H1 (cell line): ENCODE measurements around the gene KSR2. TPM values are rescaled to one million over a fixed set of nuclear protein-coding genes. Genes with fewer than 3 reads are reported as not detected.

Source experiments
- CBX8 ChIP-seq: fragments of 300-800, 300-1000 bp; sonication (generic); IDR thresholded peaks from 2 replicates; pipeline ENCODE4 v1.7.1; 2016; ENCODE audit warnings: low read depth, low read length, borderline replicate concordance
- CHD2 ChIP-seq: IDR thresholded peaks from 2 replicates; pipeline ENCODE4 v1.6.1; 2012; ENCODE audit warnings: low read length, improper control_type of control experiment
- FOSL1 ChIP-seq: IDR thresholded peaks from 2 replicates; pipeline ENCODE4 v1.6.1; 2011; ENCODE audit warnings: mild to moderate bottlenecking, low read depth, low read length, moderate library complexity; ENCODE audit not compliant: insufficient read depth
- RAD21 ChIP-seq, 2 experiments: IDR thresholded peaks in 1 of 2; conservative IDR thresholded peaks in 1 of 2; 2 replicates each; pipeline ENCODE4 v1.6.1; 2011; ENCODE audit warnings: low read depth in 2 of 2, low read length in 2 of 2, improper control_type of control experiment in 1 of 2, inconsistent platforms in 1 of 2, mild to moderate bottlenecking in 1 of 2, moderate library complexity in 1 of 2
- RFX5 ChIP-seq: IDR thresholded peaks from 2 replicates; pipeline ENCODE4 v1.6.1; 2011; ENCODE audit warnings: low read depth, low read length, improper control_type of control experiment, borderline replicate concordance
- RNF2 ChIP-seq: fragments of 200-900, 300-1000 bp; sonication (generic); IDR thresholded peaks from 2 replicates; pipeline ENCODE4 v1.7.1; 2016; ENCODE audit warnings: borderline replicate concordance, low read depth, mild to moderate bottlenecking, antibody characterized with exemption, low read length; ENCODE audit not compliant: poor library complexity, severe bottlenecking; ENCODE audit errors: missing control alignments
- SRF ChIP-seq: IDR thresholded peaks from 2 replicates; pipeline ENCODE4 v1.6.1; 2011; ENCODE audit warnings: mild to moderate bottlenecking, low read depth, low read length, moderate library complexity
- TAF7 ChIP-seq: optimal IDR thresholded peaks from 2 replicates; pipeline ENCODE3; 2011; ENCODE audit warnings: low read depth, mild to moderate bottlenecking, inconsistent platforms, low read length, moderate library complexity, borderline replicate concordance
- polyA plus RNA-seq, 7 experiments: library from polyadenylated mRNA; depleted of rRNA in 3 of 7; stranded (reverse) in 5 of 7; unstranded in 2 of 7; fragments of >200 nt in 5 of 7; fragments of 200-250 nt in 2 of 7; gene quantifications; 1 replicate in 5 of 7; 2 replicates in 1 of 7; 4 replicates in 1 of 7; pipeline versions ENCODE4 v1.2.1 to v1.2.3, GENCODE V29; 2011 to 2013; ENCODE audit warnings: missing spikeins in 2 of 7, mixed read lengths in 2 of 7
- total RNA-seq: library from RNA; stranded (reverse); fragmentation: NEBNext Ultra II Directional; extraction: Animal tissue kit (Norgen Biotek cat#: 25700); gene quantifications from 2 replicates; pipeline ENCODE4 v1.2.1, GENCODE V29; 2021
- TF ChIP-seq, protein P1 (sequence below): fragments of 300-600 bp; sonication (generic); IDR thresholded peaks from 2 replicates; pipeline ENCODE4 v1.7.1; 2012; ENCODE audit warnings: low read length, moderate library complexity, mild to moderate bottlenecking, inconsistent platforms; ENCODE audit not compliant: insufficient replicate concordance
- TF ChIP-seq, protein P2 (sequence below): IDR thresholded peaks from 2 replicates; pipeline ENCODE4 v1.6.1; 2012; ENCODE audit warnings: inconsistent platforms

KSR2 gene
- total and polyA plus RNA-seq, 2 of the 8 experiments (the other 6 are each of a cell fraction or from before 2014, with no cell fraction given) = 0.74 to 2.2 TPM

DNA sequence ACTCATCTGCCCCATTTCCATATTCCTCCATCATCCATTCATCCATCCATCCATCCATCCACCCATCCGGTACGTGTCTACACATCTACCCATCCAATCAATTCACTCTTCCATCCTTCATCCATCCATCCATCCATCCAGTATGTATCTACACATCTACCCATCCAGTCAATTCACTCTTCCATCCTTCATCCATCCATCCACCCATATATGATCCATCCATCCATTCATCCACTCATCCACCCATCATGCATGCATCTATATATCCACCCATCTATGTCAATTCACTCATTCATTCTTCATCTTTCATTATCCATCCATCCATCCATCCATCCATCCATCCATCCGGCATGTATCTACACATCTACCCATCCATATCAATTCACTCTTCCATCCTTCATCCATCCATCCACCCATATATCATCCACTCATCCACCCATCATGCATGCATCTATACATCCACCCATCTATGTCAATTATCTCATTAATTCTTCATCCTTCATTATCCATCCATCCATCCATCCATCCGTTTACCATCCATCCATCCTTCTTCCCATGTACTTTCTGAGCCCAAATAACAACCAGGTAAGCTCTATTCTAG lies 498.8 kb downstream of the KSR2 start (continued):
- TF ChIP-seq, protein P1, sequence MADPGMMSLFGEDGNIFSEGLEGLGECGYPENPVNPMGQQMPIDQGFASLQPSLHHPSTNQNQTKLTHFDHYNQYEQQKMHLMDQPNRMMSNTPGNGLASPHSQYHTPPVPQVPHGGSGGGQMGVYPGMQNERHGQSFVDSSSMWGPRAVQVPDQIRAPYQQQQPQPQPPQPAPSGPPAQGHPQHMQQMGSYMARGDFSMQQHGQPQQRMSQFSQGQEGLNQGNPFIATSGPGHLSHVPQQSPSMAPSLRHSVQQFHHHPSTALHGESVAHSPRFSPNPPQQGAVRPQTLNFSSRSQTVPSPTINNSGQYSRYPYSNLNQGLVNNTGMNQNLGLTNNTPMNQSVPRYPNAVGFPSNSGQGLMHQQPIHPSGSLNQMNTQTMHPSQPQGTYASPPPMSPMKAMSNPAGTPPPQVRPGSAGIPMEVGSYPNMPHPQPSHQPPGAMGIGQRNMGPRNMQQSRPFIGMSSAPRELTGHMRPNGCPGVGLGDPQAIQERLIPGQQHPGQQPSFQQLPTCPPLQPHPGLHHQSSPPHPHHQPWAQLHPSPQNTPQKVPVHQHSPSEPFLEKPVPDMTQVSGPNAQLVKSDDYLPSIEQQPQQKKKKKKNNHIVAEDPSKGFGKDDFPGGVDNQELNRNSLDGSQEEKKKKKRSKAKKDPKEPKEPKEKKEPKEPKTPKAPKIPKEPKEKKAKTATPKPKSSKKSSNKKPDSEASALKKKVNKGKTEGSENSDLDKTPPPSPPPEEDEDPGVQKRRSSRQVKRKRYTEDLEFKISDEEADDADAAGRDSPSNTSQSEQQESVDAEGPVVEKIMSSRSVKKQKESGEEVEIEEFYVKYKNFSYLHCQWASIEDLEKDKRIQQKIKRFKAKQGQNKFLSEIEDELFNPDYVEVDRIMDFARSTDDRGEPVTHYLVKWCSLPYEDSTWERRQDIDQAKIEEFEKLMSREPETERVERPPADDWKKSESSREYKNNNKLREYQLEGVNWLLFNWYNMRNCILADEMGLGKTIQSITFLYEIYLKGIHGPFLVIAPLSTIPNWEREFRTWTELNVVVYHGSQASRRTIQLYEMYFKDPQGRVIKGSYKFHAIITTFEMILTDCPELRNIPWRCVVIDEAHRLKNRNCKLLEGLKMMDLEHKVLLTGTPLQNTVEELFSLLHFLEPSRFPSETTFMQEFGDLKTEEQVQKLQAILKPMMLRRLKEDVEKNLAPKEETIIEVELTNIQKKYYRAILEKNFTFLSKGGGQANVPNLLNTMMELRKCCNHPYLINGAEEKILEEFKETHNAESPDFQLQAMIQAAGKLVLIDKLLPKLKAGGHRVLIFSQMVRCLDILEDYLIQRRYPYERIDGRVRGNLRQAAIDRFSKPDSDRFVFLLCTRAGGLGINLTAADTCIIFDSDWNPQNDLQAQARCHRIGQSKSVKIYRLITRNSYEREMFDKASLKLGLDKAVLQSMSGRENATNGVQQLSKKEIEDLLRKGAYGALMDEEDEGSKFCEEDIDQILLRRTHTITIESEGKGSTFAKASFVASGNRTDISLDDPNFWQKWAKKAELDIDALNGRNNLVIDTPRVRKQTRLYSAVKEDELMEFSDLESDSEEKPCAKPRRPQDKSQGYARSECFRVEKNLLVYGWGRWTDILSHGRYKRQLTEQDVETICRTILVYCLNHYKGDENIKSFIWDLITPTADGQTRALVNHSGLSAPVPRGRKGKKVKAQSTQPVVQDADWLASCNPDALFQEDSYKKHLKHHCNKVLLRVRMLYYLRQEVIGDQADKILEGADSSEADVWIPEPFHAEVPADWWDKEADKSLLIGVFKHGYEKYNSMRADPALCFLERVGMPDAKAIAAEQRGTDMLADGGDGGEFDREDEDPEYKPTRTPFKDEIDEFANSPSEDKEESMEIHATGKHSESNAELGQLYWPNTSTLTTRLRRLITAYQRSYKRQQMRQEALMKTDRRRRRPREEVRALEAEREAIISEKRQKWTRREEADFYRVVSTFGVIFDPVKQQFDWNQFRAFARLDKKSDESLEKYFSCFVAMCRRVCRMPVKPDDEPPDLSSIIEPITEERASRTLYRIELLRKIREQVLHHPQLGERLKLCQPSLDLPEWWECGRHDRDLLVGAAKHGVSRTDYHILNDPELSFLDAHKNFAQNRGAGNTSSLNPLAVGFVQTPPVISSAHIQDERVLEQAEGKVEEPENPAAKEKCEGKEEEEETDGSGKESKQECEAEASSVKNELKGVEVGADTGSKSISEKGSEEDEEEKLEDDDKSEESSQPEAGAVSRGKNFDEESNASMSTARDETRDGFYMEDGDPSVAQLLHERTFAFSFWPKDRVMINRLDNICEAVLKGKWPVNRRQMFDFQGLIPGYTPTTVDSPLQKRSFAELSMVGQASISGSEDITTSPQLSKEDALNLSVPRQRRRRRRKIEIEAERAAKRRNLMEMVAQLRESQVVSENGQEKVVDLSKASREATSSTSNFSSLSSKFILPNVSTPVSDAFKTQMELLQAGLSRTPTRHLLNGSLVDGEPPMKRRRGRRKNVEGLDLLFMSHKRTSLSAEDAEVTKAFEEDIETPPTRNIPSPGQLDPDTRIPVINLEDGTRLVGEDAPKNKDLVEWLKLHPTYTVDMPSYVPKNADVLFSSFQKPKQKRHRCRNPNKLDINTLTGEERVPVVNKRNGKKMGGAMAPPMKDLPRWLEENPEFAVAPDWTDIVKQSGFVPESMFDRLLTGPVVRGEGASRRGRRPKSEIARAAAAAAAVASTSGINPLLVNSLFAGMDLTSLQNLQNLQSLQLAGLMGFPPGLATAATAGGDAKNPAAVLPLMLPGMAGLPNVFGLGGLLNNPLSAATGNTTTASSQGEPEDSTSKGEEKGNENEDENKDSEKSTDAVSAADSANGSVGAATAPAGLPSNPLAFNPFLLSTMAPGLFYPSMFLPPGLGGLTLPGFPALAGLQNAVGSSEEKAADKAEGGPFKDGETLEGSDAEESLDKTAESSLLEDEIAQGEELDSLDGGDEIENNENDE = no peak
- TF ChIP-seq RFX5 = no peak
- no peak for TF ChIP-seq CHD2
- no peak for TF ChIP-seq RAD21 (IDR thresholded peaks at IDR 0.05 in 1 of 2, conservative IDR thresholded peaks at IDR 0.05 in 1 of 2; ENCODE audit: low read depth in 2 of 2, low read length in 2 of 2)
- no peak for TF ChIP-seq TAF7
- TF ChIP-seq CBX8 = no peak
- TF ChIP-seq FOSL1 = no peak
- TF ChIP-seq, protein P2, sequence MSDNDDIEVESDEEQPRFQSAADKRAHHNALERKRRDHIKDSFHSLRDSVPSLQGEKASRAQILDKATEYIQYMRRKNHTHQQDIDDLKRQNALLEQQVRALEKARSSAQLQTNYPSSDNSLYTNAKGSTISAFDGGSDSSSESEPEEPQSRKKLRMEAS = no peak
- TF ChIP-seq RNF2 = no peak
- no peak for TF ChIP-seq SRF
